Stimulated activated CD4-positive, alpha-beta T cell treated with anti-CD3 and anti-CD28 coated beads, Interleukin-2, amount 100 ng/mL, for 48 hours (primary cell): ENCODE results near the gene ZC2HC1B.

ENCODE experiments used
- DNase-seq, 2 donors: peaks; one replicate each; pipeline ENCODE4 v3.0.0-alpha.2; 2020

Gene ZC2HC1B

GRCh38 chr6:143936347-143936746 lies 72.1 kb downstream of the ZC2HC1B start:
- no peak for DNase-seq

DNA sequence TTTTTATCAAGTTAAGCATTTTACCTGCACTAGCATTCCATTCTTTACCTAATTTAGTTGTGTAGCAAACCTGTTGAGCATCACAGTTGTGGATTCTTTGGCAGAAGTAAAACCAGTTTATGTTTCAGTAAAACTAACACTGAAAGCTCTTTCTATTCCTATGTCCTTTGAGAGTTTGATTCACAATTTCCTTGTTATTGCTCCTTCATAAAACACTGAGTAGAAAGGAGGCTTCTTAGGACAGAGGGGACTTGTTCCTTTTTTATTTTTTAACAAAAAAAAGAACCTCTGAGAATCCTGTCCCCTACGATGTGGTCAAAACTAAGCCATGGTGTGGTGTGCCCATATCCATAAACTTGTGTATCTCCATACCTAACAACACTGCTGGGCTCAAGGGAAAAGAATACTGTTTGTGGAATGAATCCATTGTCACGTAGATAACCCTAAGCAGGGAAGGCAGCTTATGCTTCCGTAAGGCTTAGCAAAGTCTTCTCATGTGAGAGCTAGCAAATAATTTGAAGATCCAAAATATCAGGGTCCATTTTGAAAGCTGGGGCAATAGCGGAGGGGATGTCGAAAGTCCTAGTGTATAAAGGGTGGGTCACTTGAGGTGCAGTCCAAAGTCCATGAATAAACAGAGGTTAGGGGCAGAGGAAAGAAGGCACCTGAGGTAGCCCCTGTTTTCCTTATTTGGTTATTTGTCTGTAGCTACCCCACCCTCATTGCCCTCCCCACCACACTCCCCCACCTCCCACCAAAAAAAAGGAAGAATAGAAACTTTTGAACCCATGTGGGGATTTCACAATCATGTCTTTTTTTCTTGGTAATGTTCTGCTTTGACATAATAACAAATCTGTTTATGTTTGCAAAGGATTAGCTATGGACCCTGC lies 72.7 kb downstream of the ZC2HC1B start:
- no peak for DNase-seq

DNA sequence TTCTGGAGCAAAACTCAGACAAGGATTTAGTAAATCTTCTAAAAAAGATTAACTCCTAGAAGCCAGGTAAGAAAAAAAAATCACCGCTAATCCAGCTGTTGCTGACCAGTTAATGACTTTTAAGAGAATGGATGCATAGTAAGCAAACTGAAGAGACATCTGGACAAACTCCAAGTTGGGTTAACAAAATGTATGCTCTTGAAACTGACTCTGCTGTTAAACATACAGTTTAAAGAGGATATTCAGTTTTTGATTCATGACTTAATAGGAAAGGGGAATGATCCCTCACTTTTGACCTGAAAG lies 73.3 kb downstream of the ZC2HC1B start:
- no peak for DNase-seq

DNA sequence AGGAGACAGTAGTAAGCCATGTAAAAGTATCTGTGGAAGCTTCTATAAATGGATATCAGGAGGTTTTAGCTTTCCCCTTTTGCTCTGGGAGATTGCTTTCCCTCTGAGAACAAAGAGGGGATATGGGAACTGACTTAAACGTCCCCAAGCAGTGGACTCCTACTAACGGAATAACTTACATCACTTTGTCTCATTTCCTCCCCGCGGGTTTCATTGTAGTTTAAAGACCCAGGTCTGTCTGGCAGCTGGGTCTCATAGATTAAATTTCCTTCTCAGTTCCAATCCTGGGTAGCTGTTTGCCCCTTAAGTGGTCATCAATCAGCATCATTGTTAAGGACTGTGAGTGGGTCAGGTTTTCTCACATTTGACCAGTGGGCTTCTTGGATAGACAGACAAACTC lies 75.1 kb downstream of the ZC2HC1B start:
- DNase-seq, result no peak

GRCh38 chr6:143940011-143940597 lies 75.8 kb downstream of the ZC2HC1B start:
- peak; percentile 40 to 47 for DNase-seq

GRCh38 chr6:143941852-143942627 lies 77.8 kb downstream of the ZC2HC1B start:
- peak; percentile 56 to 58 for DNase-seq

DNA sequence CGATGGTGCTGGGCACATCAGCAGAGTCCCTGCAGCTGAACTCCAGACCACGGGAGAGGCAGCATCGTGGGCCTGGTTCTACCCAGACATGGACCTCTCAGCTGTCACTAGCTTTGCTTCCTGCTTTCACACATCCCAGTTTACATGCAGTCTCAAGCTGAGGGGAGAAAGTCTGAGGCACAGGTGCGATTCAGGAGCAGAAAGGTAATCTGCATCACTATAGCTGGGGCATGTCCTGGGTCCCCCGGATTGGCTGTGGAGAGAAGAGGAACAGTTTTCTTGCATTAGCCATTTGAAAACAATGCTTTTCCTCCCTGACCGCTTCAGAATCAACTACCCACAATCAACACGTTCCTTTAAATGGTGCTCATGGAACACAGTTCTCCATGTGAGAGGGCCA lies 83.9 kb downstream of the ZC2HC1B start:
- no peak for DNase-seq

GRCh38 chr6:143949535-143949934 lies 85.3 kb downstream of the ZC2HC1B start:
- no peak for DNase-seq

- no peak for DNase-seq
These were observed 85.7 kb downstream of the ZC2HC1B start for GRCh38 chr6:143949962-143950361.

DNA sequence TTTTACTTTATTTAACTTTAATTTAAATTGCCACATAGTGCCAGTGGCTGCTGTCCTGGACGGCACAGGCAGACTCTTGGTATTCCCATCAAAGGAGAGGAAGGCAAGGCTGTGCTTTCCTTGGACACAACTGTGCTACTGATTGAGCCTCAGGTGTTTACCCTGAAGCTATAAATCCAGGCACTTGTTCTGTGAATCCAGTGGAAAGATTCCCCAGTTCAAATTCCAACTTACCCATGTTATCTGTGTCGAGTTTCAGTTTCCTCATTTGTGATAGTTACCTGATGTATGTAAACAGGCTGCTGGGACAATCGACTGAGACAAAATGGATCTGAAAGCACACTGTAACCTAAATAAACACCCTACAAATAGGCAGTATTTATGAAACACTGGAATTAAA lies 86.6 kb downstream of the ZC2HC1B start:
- no peak for DNase-seq

- no peak for DNase-seq
These were observed 87.9 kb downstream of the ZC2HC1B start for GRCh38 chr6:143952060-143952778.

- DNase-seq, result no peak
These were observed 88.8 kb downstream of the ZC2HC1B start for GRCh38 chr6:143952947-143953701.

DNA sequence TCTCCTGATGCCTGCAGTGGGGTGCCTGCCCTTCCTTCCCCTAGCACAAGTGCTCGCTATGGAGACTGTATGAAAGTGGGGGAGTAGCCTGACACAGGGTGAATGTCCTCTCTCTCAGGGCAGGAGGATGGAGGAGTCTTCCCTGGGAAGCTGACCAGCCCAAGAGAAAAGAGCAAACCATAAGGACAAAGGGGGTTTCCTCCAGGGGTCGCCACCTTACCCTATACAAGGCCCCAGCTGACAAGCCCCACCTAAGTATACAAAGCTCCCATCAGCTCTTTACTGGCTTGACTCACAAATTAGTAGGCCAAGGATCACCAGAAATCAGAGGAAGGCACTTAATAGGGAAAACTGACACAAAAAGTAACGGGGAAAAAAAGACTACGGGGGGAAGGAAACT lies 89.6 kb downstream of the ZC2HC1B start:
- no peak for DNase-seq

- no peak for DNase-seq
These were observed 91.7 kb downstream of the ZC2HC1B start for GRCh38 chr6:143955971-143956370.

DNA sequence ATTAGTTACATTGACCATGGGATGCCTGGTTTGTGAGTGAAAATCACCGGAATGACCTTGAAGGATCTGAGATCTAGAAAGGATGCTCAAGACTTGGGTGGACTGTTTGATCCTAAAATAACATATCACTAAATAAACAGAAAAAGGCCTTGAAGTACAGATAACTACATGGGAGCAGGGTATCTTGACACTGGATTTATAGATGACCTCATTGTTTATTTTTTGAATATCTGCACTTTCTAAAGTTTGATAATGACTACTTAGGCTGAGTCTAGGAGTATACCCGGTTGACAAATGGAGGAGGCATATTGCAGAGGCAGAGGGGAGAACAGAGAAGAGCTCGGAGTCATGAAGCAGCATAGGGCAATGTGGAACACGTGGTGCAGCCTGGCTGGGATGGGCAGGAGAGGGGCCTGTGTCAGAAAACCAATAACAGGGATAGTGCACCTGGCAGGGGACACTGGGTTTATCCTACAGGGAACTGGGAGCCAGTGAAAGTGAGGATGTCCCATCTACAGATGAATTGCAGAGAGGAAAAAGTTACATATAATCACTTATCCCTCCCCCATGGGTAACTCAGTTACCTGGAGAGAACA lies 93.5 kb downstream of the ZC2HC1B start:
- no peak for DNase-seq

DNA sequence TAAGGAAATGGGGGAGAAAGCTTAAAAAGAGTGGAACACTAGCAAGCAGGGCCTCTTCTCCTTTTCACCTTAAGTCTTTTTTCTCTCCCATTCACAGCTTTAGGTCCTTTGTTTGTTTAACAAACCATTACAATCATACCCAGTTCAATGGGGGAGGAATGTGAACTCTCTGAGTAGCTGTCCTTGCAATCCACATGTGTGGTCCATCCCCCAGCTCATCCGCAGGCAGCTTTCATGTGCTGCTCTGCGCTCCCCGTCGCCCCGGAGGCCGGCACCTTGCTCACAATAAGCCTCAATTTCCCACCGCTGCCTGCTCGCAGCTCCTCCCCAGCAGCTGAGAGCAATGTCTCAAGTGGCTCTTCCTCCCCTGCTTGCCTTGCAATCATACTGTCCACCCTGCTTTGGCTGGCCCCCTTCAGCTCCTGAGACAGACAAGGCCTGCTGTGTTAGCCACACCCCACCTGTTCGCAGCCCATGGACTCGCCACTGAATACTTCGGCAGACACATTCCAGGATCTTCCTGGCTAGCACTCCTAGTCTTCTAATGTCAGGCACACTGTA lies 94.6 kb downstream of the ZC2HC1B start:
- no peak for DNase-seq

DNA sequence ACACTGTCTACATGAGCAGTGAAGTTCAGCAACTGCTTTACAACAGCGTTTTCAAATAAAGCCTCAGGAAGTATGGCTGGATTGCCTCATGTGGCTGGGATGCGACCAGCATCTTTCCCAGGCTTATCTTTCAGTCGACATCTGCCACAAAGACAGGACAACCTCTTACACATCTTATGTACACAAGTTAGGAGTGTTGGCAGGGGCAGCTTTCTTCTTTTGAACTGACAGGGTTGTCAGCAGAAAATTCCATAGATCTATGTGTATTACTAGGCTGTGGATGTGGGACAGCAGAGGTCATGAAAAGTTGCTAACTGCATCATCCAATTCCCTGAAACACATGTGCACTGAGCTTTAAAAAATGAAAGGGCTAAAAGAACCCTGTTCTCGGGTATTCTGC lies 95.7 kb downstream of the ZC2HC1B start:
- no peak for DNase-seq

GRCh38 chr6:143961066-143961465 lies 96.8 kb downstream of the ZC2HC1B start:
- DNase-seq, result no peak

GRCh38 chr6:143961886-143962878 lies 97.9 kb downstream of the ZC2HC1B start:
- no peak for DNase-seq

GRCh38 chr6:143963158-143963919 lies 99.1 kb downstream of the ZC2HC1B start:
- DNase-seq, result no peak
